Tibial nerve (tissue), 3 donors: ENCODE measurements around the gene YARS1.

Experiments used
- POLR2A ChIP-seq, 2 donors: fragments of 450-650 bp; IDR thresholded peaks; one replicate each; pipeline ENCODE4 v1.6.1; 2017; ENCODE audit warnings: antibody characterized with exemption in 2 of 2, mild to moderate bottlenecking in 2 of 2, moderate library complexity in 2 of 2
- TF ChIP-seq, protein P1 (sequence below), 5 experiments: fragments of 200-600 bp in 3 of 5; fragments of 450-650 bp in 2 of 5; sonication (generic) in 3 of 5; IDR thresholded peaks; one replicate each; pipeline ENCODE4 v1.5.1; 2016 to 2019; ENCODE audit warnings: antibody characterized with exemption in 5 of 5, mild to moderate bottlenecking in 3 of 5, moderate library complexity in 2 of 5

DNA sequence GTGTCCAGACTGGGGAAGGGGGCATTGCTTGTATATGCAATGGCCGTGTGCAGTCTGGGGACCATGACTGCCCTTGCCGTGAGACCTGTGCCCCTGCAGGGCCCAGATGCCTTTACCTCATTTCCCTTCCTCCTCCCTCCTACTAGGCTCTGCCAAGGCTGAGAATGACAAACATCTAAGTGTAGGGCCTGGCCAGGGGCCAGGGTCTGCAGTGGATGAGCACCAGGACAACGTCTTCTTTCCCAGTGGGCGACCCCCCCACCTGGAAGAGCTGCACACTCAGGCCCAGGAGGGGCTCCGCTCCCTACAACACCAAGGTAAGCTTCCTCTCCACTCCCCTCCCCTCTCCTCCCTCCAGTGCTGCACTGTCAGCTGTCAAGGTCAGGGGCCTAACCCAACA, 49.5 kb downstream of the YARS1 start:
- no peak for TF ChIP-seq POLR2A (IDR thresholded peaks at IDR 0.05)
- TF ChIP-seq, protein P1, sequence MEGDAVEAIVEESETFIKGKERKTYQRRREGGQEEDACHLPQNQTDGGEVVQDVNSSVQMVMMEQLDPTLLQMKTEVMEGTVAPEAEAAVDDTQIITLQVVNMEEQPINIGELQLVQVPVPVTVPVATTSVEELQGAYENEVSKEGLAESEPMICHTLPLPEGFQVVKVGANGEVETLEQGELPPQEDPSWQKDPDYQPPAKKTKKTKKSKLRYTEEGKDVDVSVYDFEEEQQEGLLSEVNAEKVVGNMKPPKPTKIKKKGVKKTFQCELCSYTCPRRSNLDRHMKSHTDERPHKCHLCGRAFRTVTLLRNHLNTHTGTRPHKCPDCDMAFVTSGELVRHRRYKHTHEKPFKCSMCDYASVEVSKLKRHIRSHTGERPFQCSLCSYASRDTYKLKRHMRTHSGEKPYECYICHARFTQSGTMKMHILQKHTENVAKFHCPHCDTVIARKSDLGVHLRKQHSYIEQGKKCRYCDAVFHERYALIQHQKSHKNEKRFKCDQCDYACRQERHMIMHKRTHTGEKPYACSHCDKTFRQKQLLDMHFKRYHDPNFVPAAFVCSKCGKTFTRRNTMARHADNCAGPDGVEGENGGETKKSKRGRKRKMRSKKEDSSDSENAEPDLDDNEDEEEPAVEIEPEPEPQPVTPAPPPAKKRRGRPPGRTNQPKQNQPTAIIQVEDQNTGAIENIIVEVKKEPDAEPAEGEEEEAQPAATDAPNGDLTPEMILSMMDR (IDR thresholded peaks at IDR 0.05): no peak
